ENCODE data around the gene RWDD2A.

DNA sequence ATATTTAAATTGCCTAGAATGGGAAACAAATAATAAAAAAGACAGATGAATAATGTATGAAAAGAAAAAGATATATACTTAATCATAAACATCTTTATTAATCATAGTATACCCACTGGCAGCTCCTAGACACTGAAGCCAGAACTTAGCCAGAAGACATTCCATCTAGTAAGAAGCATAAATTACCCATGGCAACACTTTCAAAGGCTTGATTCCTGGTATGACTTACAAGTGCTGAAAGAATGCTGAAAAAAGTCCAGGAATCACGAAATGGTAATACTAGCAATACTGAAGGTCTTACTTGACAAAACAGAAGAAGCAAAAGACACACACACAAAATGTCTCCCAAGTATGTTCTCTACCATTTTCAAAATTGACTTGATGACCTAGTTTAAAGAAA lies 38.0 kb downstream of the RWDD2A start:
- TF ChIP-seq, protein P1, sequence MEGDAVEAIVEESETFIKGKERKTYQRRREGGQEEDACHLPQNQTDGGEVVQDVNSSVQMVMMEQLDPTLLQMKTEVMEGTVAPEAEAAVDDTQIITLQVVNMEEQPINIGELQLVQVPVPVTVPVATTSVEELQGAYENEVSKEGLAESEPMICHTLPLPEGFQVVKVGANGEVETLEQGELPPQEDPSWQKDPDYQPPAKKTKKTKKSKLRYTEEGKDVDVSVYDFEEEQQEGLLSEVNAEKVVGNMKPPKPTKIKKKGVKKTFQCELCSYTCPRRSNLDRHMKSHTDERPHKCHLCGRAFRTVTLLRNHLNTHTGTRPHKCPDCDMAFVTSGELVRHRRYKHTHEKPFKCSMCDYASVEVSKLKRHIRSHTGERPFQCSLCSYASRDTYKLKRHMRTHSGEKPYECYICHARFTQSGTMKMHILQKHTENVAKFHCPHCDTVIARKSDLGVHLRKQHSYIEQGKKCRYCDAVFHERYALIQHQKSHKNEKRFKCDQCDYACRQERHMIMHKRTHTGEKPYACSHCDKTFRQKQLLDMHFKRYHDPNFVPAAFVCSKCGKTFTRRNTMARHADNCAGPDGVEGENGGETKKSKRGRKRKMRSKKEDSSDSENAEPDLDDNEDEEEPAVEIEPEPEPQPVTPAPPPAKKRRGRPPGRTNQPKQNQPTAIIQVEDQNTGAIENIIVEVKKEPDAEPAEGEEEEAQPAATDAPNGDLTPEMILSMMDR (IDR thresholded peaks at IDR 0.05), result no peak
- no peak for TF ChIP-seq POLR2A (IDR thresholded peaks at IDR 0.05)

Data from body of pancreas (tissue), 4 donors.